Liver (tissue), 9 donors: ENCODE results near the gene CKMT1A. TPM values are rescaled to one million over a fixed set of nuclear protein-coding genes. Genes with fewer than 3 reads are reported as not detected.
"Not testable (repeated sequence)": the region's sequence is repeated elsewhere in the genome, so short reads cannot be mapped to it uniquely, and the experiment has no call there.

ENCODE experiments used
- DNase-seq: peaks from one replicate; pipeline ENCODE4 v3.0.0-alpha.2; 2017; ENCODE audit warnings: low spot score
- H3K27ac ChIP-seq, 2 donors: one replicate each; pipeline ENCODE4 v1.7.0; 2013; ENCODE audit warnings: inconsistent platforms in 2 of 2, low read length in 2 of 2, control low read depth in 1 of 2, low read depth in 1 of 2, mild to moderate bottlenecking in 1 of 2
- H3K27me3 ChIP-seq, 4 donors: one replicate each; pipeline versions ENCODE4 v1.6.1 to v1.7.0; 2013; ENCODE audit warnings: low read length in 3 of 4, inconsistent platforms in 1 of 4, mild to moderate bottlenecking in 1 of 4, moderate library complexity in 1 of 4; ENCODE audit not compliant: control insufficient read depth in 4 of 4, insufficient read depth in 4 of 4
- H3K36me3 ChIP-seq, 4 donors: one replicate each; pipeline versions ENCODE4 v1.6.1 to v1.7.0; 2013; ENCODE audit warnings: low read length in 3 of 4, mild to moderate bottlenecking in 3 of 4, low read depth in 1 of 4, moderate library complexity in 1 of 4; ENCODE audit not compliant: control insufficient read depth in 4 of 4, insufficient read depth in 3 of 4
- H3K4me1 ChIP-seq, 4 donors: one replicate each; pipeline versions ENCODE4 v1.6.1 to v1.7.0; 2013; ENCODE audit warnings: low read length in 3 of 4, mild to moderate bottlenecking in 3 of 4, moderate library complexity in 1 of 4; ENCODE audit not compliant: control insufficient read depth in 4 of 4, insufficient read depth in 4 of 4
- H3K4me3 ChIP-seq, 3 donors: one replicate each; pipeline versions ENCODE4 v1.6.1 to v1.7.0; 2013; ENCODE audit warnings: low read length in 3 of 3, control low read depth in 1 of 3, low read depth in 1 of 3, mild to moderate bottlenecking in 1 of 3
- H3K9ac ChIP-seq, 2 donors: one replicate each; pipeline ENCODE4 v1.7.0; 2013; ENCODE audit warnings: low read length in 2 of 2, mild to moderate bottlenecking in 2 of 2, moderate library complexity in 2 of 2, control low read depth in 1 of 2, low read depth in 1 of 2
- H3K9me3 ChIP-seq, 4 donors: one replicate each; pipeline versions ENCODE4 v1.6.1 to v1.7.0; 2013; ENCODE audit warnings: low read length in 3 of 4; ENCODE audit not compliant: control insufficient read depth in 4 of 4
- ATF3 ChIP-seq: IDR thresholded peaks from 2 replicates; pipeline ENCODE4 v1.6.1; 2016; ENCODE audit warnings: antibody characterized with exemption
- EGR1 ChIP-seq, 2 donors: IDR thresholded peaks; 2 replicates each; pipeline ENCODE4 v1.6.1; 2016 to 2018; ENCODE audit warnings: antibody characterized with exemption in 2 of 2, low read depth in 2 of 2
- FOXA1 ChIP-seq: IDR thresholded peaks from 2 replicates; pipeline ENCODE4 v1.6.1; 2016; ENCODE audit warnings: antibody characterized with exemption
- FOXA2 ChIP-seq: IDR thresholded peaks from 2 replicates; pipeline ENCODE4 v1.6.1; 2016; ENCODE audit warnings: antibody characterized with exemption
- GABPA ChIP-seq, 2 donors: IDR thresholded peaks in 1 of 2; conservative IDR thresholded peaks in 1 of 2; 2 replicates each; pipeline ENCODE4 v1.6.1; 2016; ENCODE audit warnings: antibody characterized with exemption in 2 of 2, mild to moderate bottlenecking in 1 of 2, moderate library complexity in 1 of 2
- HNF4A ChIP-seq, 2 donors: conservative IDR thresholded peaks; 2 replicates each; pipeline ENCODE4 v1.6.1; 2016; ENCODE audit warnings: antibody characterized with exemption in 2 of 2, mild to moderate bottlenecking in 2 of 2
- HNF4G ChIP-seq: IDR thresholded peaks from 2 replicates; pipeline ENCODE4 v1.6.1; 2016; ENCODE audit warnings: antibody characterized with exemption
- JUND ChIP-seq, 2 donors: IDR thresholded peaks; 2 replicates each; pipeline ENCODE4 v1.6.1; 2016; ENCODE audit warnings: antibody characterized with exemption in 2 of 2
- NR2F2 ChIP-seq: IDR thresholded peaks from 2 replicates; pipeline ENCODE4 v1.6.1; 2016; ENCODE audit warnings: antibody characterized with exemption
- RAD21 ChIP-seq, 2 donors: IDR thresholded peaks; 2 replicates each; pipeline ENCODE4 v1.6.1; 2016; ENCODE audit warnings: antibody characterized with exemption in 2 of 2, mild to moderate bottlenecking in 2 of 2
- REST ChIP-seq: IDR thresholded peaks from 2 replicates; pipeline ENCODE4 v1.6.1; 2016; ENCODE audit warnings: antibody characterized with exemption, mild to moderate bottlenecking
- SP1 ChIP-seq: IDR thresholded peaks from 2 replicates; pipeline ENCODE4 v1.6.1; 2018; ENCODE audit warnings: antibody characterized with exemption, mild to moderate bottlenecking
- TAF1 ChIP-seq: conservative IDR thresholded peaks from 2 replicates; pipeline ENCODE4 v1.6.1; 2016; ENCODE audit warnings: antibody characterized with exemption, mild to moderate bottlenecking
- YY1 ChIP-seq: IDR thresholded peaks from 2 replicates; pipeline ENCODE4 v1.6.1; 2016; ENCODE audit warnings: antibody characterized with exemption, mild to moderate bottlenecking
- ZBTB33 ChIP-seq: IDR thresholded peaks from 2 replicates; pipeline ENCODE4 v1.6.1; 2016; ENCODE audit warnings: antibody characterized with exemption
- WGBS: extraction: QIAGEN DNeasy Blood & Tissue Kit; methylation state at CpG from one replicate; pipeline ENCODE4 v1.1.7; 2013; 5-methylcytosine and 5-hydroxymethylcytosine counted together
- polyA plus RNA-seq, 2 donors: library from polyadenylated mRNA; stranded (reverse) in 1 of 2; unstranded in 1 of 2; fragments of 200-250 nt in 1 of 2; fragments of >200 nt in 1 of 2; fragmentation: Nextera tagmentation in 1 of 2; extraction: Ambion mirVana in 1 of 2; gene quantifications; one replicate each; pipeline versions ENCODE4 v1.2.1 to v1.2.3, GENCODE V29; 2013 to 2015
- total RNA-seq, 2 donors: library from RNA; depleted of rRNA; stranded (reverse); fragments of >200 nt; gene quantifications; one replicate each; pipeline ENCODE4 v1.2.3, GENCODE V29; 2014
- donor health status: healthy.
- donor health status: healthy.
- donor health status: healthy.
- donor health status: healthy.
- donor health status: healthy.

CKMT1A gene
- total and polyA plus RNA-seq, 4 donors: 0.65 TPM; not detected in 3

- Histone ChIP-seq H3K4me1 (no peaks in the 10 kb centered on the region), H3K9ac (no peak overlapping the region), H3K27me3 (no peaks in the 10 kb centered on the region), H3K27ac (no peak overlapping the region), H3K36me3 (no peaks in the 10 kb centered on the region), H3K4me3 (no peak overlapping the region), H3K9me3 (no peaks in the 10 kb centered on the region)
- no peak for TF ChIP-seq JUND (IDR thresholded peaks at IDR 0.05)
- no peak for TF ChIP-seq HNF4G
- no peak for TF ChIP-seq REST
- TF ChIP-seq ZBTB33: no peak
- TF ChIP-seq EGR1 (IDR thresholded peaks at IDR 0.05; ENCODE audit: low read depth in 2 of 2): no peak
- TF ChIP-seq FOXA2: no peak
- no peak for TF ChIP-seq GABPA (IDR thresholded peaks at IDR 0.05 in 1 of 2, conservative IDR thresholded peaks at IDR 0.05 in 1 of 2)
- no peak for TF ChIP-seq SP1
- TF ChIP-seq RAD21 (IDR thresholded peaks at IDR 0.05): no peak
- no peak for TF ChIP-seq FOXA1
- no peak for TF ChIP-seq YY1
- DNase-seq: no peak
- WGBS: 70% methylated on average over 8 of the region's 8 CpGs
Observed at GRCh38 chr15:43702701-43703424, 9.2 kb downstream of the CKMT1A start.

DNA sequence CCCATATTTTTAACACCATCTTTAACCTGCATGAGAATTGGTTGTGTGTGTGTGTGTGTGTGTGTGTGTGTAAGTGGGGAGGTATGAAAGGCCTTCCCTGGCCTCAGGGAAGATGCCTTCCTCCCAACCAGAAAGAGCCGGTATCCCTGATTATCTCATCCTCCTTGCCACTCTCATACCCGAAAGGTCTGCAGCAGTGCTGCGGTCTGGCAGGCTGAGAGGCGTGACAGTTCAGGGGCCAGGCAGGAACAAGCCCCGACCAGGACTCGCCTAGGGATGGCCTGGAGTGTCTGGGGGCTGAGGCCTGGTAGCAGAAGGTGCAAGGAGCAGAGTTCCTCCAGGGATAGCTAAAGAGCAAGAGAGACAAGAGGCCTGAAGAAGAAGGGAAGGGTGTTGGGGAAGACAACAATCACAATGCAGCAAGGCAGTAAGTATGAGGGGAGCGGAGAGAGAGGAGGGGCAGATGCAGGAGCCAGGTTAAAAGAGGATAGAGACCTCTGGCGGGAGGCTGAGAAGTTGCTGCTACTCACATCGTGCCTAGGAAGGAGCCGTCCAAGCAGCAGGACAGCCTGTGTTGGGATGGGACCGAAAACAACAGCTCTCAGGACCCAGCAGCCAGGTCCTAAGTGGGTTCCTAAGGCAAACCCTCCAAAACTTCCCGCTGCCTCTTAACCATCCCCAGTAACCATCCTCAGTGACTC, 16.9 kb downstream of the CKMT1A start:
- 76% methylated on average over 1 of the region's 12 CpGs for WGBS
- H3K27me3 ChIP-seq, H3K4me1 ChIP-seq, H3K36me3 ChIP-seq, H3K9ac ChIP-seq, H3K27ac ChIP-seq, H3K4me3 ChIP-seq, H3K9me3 ChIP-seq, DNase-seq: not testable (repeated sequence)

DNA sequence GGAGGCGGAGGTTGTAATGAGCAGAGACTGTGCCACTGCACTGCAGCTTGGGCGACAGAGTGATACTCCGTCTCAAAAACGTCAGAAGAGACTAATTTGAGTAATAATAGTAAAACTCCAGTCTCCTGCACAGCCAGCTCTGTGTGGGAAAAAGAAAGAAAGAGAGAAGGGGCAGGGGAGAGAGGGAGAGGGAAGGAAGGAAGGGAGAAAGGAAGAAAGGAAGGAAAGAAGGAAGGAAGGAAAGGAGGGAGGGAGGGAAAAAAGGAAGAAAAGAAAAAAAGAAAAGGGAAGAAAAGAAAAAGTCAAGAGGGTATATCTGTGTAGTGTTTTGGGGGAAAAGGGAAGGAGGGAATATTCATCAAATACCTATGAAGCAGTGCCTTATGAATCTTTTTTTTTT, 29.5 kb downstream of the CKMT1A start:
- WGBS: 83% methylated on average over 4 of the region's 4 CpGs
- H3K4me3 ChIP-seq: no peak overlapping the region
- no peak overlapping the region for H3K27ac ChIP-seq
- no peaks in the 10 kb centered on the region for H3K4me1 ChIP-seq
- no peak for DNase-seq
- no peaks in the 10 kb centered on the region for H3K9me3 ChIP-seq
- H3K27me3 ChIP-seq: no peaks in the 10 kb centered on the region
- no peaks in the 10 kb centered on the region for H3K36me3 ChIP-seq
- TF ChIP-seq JUND (IDR thresholded peaks at IDR 0.05) (no peak), ATF3 (no peak), HNF4A (conservative IDR thresholded peaks at IDR 0.05) (no peak), NR2F2 (no peak), GABPA (IDR thresholded peaks at IDR 0.05 in 1 of 2, conservative IDR thresholded peaks at IDR 0.05 in 1 of 2) (no peak), EGR1 (IDR thresholded peaks at IDR 0.05; ENCODE audit: low read depth in 2 of 2) (no peak), TAF1 (no peak), FOXA2 (no peak), YY1 (no peak)
- no peak overlapping the region for H3K9ac ChIP-seq

DNA sequence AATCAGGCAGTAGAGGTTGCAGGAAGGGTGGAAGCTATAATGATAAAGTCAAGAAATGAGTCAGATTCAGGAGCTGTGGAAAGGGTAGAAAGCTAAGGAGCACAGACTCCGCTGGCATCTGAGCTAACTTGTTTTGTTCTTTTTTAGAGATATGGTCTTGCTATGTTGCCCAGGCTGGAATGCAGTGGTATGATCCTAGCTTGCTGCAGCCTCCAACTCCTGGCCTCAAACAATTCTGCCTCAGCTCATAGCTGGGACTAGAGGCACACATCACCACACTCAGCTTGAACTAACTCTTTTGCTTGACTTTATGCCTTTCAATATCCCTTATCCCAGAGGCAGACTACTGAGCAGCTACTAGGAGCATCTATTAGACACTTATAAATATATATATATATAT, 32.6 kb downstream of the CKMT1A start:
- not testable (repeated sequence) for H3K36me3 ChIP-seq, H3K27ac ChIP-seq
- WGBS: 86% methylated on average over 1 of the region's 1 CpG

More for the DNA sequence above, 32.6 kb downstream of the CKMT1A start:
- DNase-seq, H3K4me3 ChIP-seq, H3K9ac ChIP-seq, H3K27me3 ChIP-seq, H3K4me1 ChIP-seq, H3K9me3 ChIP-seq: not testable (repeated sequence)
